Activated T-cell treated with anti-CD3 and anti-CD28 coated beads, Interleukin-2, amount 50 U/mL, for 72 hours (primary cell): ENCODE data around the gene UFD1. TPM values are rescaled to one million over a fixed set of nuclear protein-coding genes. Genes with fewer than 3 reads are reported as not detected.

Experiments
- ATAC-seq, 2 donors: fragments of 150-1000 bp; cut with Tn5 transposase; replicated peaks in 1 of 2; 2 replicates each; pipeline ENCODE4 v1.10.0; 2021; ENCODE audit warnings: moderate library complexity in 2 of 2, mild to moderate bottlenecking in 1 of 2
- DNase-seq, 2 donors: peaks; one replicate each; pipeline ENCODE4 v3.0.0; 2021 to 2022; ENCODE audit warnings: mixed read lengths in 1 of 2
- H3K27ac Mint-ChIP-seq: one replicate; pipeline ENCODE4 v1.8.0; 2022; ENCODE audit warnings: mild to moderate bottlenecking, moderate library complexity, mixed read lengths
- H3K27me3 Mint-ChIP-seq: one replicate; pipeline ENCODE4 v1.8.0; 2022; ENCODE audit warnings: low read depth, mixed read lengths
- H3K36me3 Mint-ChIP-seq, 2 donors: one replicate each; pipeline ENCODE4 v1.8.0; 2022; ENCODE audit warnings: mixed read lengths in 2 of 2, mild to moderate bottlenecking in 1 of 2; ENCODE audit not compliant: insufficient read depth in 2 of 2
- H3K4me1 Mint-ChIP-seq: one replicate; pipeline ENCODE4 v1.8.0; 2022; ENCODE audit warnings: low read depth, mixed read lengths
- H3K4me3 Mint-ChIP-seq, 2 donors: one replicate each; pipeline ENCODE4 v1.8.0; 2022; ENCODE audit warnings: mild to moderate bottlenecking in 2 of 2, mixed read lengths in 2 of 2, moderate library complexity in 2 of 2
- H3K9me3 Mint-ChIP-seq, 2 donors: one replicate each; pipeline ENCODE4 v1.8.0; 2022; ENCODE audit warnings: mixed read lengths in 2 of 2
- total RNA-seq, 2 donors: library from RNA; stranded (reverse); gene quantifications; one replicate each; pipeline ENCODE4 v1.2.3, GENCODE V29; 2022

Gene UFD1
- total RNA-seq, 2 donors from 2014 or later, result 68.3 to 78.6 TPM

DNA sequence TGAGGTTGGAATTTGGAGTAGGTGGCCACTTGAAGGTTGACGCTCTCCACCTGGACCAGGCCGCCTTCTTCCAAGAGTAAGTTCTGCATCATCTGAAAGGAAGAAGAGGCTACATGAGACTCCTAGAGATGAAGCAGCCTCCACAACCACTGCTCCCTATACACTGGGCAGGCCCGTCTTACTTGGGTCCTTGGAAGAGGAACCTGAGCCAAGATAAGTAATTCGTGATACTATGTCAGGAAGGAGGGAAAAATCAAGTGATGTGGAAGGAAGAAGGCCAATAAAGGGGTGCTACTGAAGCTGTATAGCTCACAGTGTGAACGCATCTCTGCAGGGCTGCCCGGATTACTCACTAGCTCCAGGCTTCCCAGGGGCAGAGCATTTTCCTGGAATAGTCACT lies 11.1 kb downstream of the UFD1 start:
- no peak for ATAC-seq
- H3K9me3 Mint-ChIP-seq, result no peaks in the 10 kb centered on the region
- no peak for DNase-seq
- no peaks in the 10 kb centered on the region for H3K27me3 Mint-ChIP-seq
- peaks cover 5 to 27% of the 10 kb centered on the region in 2 donors for H3K36me3 Mint-ChIP-seq
- H3K4me1 Mint-ChIP-seq, result no peaks in the 10 kb centered on the region
- no peak overlapping the region for H3K27ac Mint-ChIP-seq
- H3K4me3 Mint-ChIP-seq, result no peak overlapping the region

DNA sequence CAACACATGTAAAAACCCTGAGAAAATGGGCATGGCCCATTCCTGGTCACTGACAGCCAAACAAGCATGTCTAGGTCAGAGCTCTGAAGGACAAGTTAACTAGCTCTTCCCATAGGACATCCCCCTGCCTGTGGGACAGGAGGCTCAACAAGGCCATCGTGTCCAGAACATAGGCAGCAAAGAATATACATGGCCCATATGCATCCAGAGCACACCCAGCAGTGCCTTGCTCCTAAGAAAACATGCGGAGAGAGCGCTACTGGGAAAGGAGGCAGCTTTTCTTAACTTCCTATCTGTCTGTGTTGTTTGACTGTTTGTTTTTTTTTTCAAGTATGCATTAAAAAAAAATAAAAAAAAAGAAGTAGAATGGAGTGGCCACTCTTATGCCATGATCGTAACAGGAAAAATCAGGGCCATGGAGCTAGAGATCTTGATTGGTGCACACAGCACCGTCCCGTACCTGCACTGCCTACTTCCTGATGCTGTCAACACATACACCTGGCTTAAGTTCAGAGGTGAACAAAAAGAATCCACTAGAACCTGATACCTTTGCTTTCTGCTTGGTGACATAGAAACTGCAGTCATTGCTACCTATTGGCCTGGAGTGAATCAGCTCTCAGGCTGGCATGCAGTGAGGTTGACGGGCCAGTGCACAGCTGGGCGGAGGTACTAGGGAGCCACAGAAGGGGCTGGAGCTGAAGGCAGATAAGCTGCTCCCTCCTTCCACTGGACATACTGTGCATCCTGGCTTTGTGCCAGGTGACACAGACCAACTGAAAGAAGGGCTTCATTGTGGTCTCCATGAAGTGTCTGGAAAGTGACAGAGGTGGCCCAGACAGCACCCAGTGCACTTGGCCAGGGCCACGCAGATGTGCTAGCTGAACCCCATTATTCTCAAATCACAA lies 11.9 kb downstream of the UFD1 start:
- Mint-ChIP-seq H3K4me1 (no peaks in the 10 kb centered on the region), H3K27me3 (no peaks in the 10 kb centered on the region), H3K9me3 (no peaks in the 10 kb centered on the region), H3K27ac (no peak overlapping the region), H3K4me3 (no peak overlapping the region), H3K36me3 (peaks cover 5 to 26% of the 10 kb centered on the region in 2 donors)
- no peak for ATAC-seq
- no peak for DNase-seq

DNA sequence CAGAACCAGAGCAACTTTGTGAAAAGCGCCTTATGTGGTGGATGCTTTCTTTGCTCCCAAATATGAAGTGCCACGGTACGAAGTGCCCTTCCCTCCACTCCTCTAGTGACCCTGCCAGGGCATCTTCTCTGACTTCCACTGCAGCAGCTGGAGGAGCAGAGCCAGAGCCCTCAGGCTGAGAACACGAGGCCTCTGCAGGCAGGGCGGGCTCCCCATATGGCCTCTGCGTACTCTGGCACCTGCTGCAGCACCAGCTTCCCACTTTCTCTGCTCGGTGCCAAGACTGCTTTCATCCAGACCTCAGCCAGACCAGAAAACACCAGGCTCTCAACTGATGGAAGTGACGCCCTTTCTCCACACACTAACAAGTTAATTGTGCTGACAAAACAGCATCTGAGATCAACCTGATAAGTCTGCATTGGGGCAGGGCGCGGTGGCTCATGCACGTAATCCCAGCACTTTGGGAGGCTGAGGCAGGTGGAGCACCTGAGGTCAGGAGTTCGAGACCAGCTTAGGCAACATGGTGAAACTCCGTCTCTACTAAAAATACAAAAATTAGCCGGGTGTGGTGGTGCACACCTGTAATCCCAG lies 12.8 kb downstream of the UFD1 start:
- peaks cover 2 to 25% of the 10 kb centered on the region in 2 donors for H3K36me3 Mint-ChIP-seq

DNA sequence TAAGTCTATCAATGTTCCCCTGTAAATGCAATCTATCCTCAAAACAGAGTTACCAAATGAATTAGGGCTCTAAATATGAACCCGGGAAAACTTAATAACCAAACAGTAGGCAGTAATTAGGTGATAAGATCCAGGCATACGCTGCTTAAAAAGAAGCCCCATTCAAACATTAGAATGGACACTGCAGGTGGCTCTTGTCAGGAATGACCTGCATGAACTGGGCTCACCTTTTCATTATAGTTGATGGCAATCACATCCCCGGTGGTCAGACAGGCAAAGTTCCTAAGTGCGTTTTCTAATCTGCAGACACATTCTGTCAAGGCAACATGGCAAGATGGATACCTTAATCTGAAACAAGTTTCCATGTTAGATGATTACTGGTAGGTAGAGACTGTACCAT lies 14.0 kb downstream of the UFD1 start:
- H3K4me3 Mint-ChIP-seq, result no peak overlapping the region
- peaks cover 2 to 27% of the 10 kb centered on the region in 2 donors for H3K36me3 Mint-ChIP-seq
- H3K27ac Mint-ChIP-seq, result peak overlapping the region; percentile 26
- H3K27me3 Mint-ChIP-seq, result no peaks in the 10 kb centered on the region
- DNase-seq (no peak), ATAC-seq (no peak)
- no peaks in the 10 kb centered on the region for H3K9me3 Mint-ChIP-seq
- H3K4me1 Mint-ChIP-seq, result no peaks in the 10 kb centered on the region

More for the DNA sequence above, 12.8 kb downstream of the UFD1 start:
- no peak overlapping the region for H3K27ac Mint-ChIP-seq
- no peak overlapping the region for H3K4me3 Mint-ChIP-seq
- H3K4me1 Mint-ChIP-seq, result no peaks in the 10 kb centered on the region
- H3K27me3 Mint-ChIP-seq, result no peaks in the 10 kb centered on the region
- DNase-seq (no peak), ATAC-seq (no peak)
- H3K9me3 Mint-ChIP-seq, result no peaks in the 10 kb centered on the region

DNA sequence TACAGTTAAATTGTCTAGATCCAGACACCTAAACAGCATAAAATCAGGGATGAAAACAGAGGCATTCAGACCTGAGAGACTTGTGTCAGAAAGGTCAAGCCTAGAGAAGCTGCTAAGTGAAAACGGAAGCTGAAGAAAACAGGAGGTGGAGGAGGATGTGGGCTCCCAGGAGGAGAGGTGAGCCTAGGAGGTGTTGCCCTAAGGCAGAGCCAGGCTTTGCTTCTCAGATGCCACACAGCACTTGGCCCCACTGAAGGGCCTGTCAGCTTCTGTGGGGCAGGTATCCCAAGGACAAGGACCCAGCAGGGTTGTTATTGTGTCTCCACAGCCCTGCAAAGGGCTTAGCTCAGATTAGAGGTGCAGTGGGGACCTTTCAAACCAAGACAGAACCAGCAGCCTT lies 14.4 kb downstream of the UFD1 start:
- ATAC-seq, result no peak

DNA sequence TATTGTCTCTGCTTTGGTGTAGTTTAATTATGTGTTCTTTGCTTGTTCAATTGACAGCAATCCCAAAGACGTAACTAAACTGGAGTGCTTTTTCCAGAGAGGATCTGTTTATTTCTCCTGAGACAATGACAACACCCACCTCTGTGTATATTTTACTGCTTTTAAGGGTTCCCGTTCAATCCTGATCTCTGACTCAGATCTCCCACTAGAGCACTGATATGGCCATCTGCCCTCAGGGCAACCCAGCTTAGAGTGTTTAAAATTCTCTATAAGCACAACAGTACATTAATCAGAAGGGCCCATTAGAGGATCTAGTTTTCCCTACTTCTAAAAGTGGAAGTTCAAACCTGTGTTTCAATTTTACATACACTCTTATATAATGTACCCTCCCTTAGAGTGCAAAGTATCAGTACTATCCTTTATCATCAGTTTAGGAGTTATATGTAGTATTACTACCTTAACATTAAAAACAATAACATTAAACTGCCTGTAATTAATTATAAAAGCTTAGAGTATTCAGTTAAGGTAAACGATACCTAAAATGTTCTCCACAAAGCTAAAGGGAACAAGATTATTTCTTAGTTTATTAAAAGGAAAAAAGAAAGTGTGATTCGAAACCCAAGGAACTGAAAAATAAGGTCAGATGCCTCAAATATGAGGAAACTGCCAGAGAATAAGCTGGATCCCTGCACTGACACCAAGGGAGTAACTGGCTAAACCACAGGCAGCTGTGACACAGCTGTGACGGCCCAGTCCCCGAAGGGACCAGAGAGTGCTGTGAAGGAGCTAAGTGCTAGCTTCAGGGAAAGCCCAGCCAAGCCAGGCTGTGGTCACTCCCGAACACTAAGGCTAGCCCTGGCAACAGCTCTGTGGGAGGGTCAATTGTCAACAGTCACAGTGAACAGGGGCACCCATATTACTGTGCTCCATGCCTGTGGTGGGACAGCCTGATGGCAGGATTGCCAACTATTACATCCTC lies 15.2 kb downstream of the UFD1 start:
- H3K4me1 Mint-ChIP-seq, result no peaks in the 10 kb centered on the region
- no peaks in the 10 kb centered on the region for H3K27me3 Mint-ChIP-seq
- no peaks in the 10 kb centered on the region for H3K9me3 Mint-ChIP-seq
- peaks cover 2 to 24% of the 10 kb centered on the region in 2 donors for H3K36me3 Mint-ChIP-seq
- H3K27ac Mint-ChIP-seq, result peak overlapping the region; percentile 70
- DNase-seq (no peak), ATAC-seq (no peak)
- no peak overlapping the region for H3K4me3 Mint-ChIP-seq

More for the DNA sequence above, 14.4 kb downstream of the UFD1 start:
- Mint-ChIP-seq H3K4me1 (no peaks in the 10 kb centered on the region), H3K9me3 (no peaks in the 10 kb centered on the region), H3K27me3 (no peaks in the 10 kb centered on the region), H3K4me3 (no peak overlapping the region), H3K27ac (peak overlapping the region; percentile 58), H3K36me3 (peaks cover 2 to 24% of the 10 kb centered on the region in 2 donors)
- no peak for DNase-seq

DNA sequence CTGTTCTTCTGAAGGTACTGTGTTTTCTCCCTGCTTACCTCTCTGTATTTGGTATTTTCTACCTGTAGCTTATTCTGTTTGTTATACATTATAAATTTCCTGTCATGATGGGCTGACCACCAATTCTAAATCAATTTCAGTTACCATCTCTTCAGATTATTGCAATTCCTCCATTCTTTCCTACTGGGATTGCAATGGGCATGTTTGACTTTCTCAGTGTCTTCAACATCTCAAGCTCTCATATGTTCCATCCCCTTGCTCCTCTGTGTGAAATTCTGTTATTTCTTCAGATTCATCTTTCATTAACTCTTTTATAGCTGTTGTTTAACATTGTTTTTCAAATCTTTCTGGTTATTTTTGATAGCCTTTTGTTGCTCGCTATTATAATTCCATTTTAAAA lies 16.0 kb downstream of the UFD1 start:
- ATAC-seq (no peak), DNase-seq (no peak)
- Mint-ChIP-seq H3K27ac (peak overlapping the region; percentile 61), H3K9me3 (no peaks in the 10 kb centered on the region), H3K27me3 (no peaks in the 10 kb centered on the region), H3K36me3 (peaks cover 0 to 24% of the 10 kb centered on the region in 2 donors), H3K4me1 (no peaks in the 10 kb centered on the region), H3K4me3 (no peak overlapping the region)

DNA sequence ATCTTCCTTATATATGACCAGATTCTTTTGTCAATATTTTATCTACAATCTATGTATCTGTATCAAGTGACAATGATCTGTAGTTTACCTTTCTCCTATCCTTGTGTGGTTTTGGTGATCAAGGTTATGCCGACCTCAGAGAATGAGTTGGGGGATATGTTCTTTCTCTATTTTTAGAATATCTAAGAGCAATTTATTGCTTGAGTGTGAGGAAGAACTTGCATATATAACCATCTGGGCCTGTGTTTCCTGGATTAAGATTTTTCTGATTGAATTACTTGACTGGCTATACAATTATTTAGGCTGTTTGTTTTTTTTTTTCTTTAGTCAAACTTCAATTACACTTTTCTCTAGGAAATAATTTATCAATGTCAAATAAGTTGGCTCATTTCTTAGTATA lies 17.5 kb downstream of the UFD1 start:
- ATAC-seq, result no peak
- peaks cover 0 to 19% of the 10 kb centered on the region in 2 donors for H3K36me3 Mint-ChIP-seq

DNA sequence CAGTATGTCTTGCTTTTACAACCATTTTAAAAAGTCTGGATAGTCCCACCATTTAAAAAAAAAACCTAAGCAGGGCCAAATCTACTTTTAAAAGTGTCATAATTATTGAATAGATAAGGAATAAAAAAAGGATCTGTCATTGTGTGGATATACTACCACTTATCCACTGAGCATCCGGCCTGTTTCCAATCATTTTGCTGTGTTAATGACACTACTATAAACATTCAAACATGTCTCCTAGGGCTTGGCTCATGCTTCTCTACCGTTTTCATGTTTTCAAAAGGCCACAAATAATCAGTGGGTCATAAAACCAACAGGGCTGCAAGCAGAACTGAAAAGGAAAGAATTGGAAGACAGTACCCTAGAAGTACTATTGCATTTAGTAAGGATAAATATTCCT lies 19.0 kb downstream of the UFD1 start:
- Mint-ChIP-seq H3K27ac (no peak overlapping the region), H3K36me3 (peaks cover 2 to 13% of the 10 kb centered on the region in 2 donors), H3K4me3 (no peak overlapping the region), H3K27me3 (no peaks in the 10 kb centered on the region), H3K9me3 (no peaks in the 10 kb centered on the region), H3K4me1 (no peaks in the 10 kb centered on the region)
- ATAC-seq, result no peak
- no peak for DNase-seq

More for the DNA sequence above, 17.5 kb downstream of the UFD1 start:
- Mint-ChIP-seq H3K4me1 (no peaks in the 10 kb centered on the region), H3K27me3 (no peaks in the 10 kb centered on the region), H3K27ac (peak overlapping the region; percentile 42), H3K9me3 (no peaks in the 10 kb centered on the region), H3K4me3 (no peak overlapping the region)
- DNase-seq, result no peak

DNA sequence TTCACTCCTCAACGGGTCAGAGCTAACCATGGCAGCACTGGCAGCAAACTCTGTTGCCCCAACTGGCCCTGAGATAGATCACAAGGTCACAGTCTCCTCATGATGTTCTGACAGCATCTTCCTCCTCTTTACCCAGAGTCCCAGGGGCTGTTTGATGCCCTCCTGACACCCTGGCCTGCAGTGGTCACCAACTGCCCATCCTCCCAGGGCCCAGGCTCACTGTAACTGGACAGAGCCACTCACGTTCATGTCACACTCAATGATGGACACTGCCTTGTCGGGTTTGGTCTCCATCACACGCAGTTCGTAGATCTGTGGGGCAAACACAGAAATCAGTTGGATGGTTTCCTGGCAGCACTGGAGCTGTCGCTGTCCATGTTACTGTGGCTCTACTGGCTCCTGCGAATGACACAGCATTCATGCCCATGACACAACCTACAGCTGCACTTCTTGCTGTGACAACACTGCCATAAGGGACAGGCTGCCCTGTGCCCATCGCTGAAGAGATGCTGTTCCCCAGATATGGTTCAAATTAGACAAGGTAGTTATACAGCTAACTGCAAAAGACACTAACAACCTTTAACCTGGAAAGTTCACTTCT lies 21.1 kb downstream of the UFD1 start:
- Mint-ChIP-seq H3K36me3 (peaks cover 5 to 14% of the 10 kb centered on the region in 2 donors), H3K27ac (no peak overlapping the region), H3K27me3 (no peaks in the 10 kb centered on the region), H3K4me1 (peaks cover 4% of the 10 kb centered on the region), H3K9me3 (no peaks in the 10 kb centered on the region), H3K4me3 (no peak overlapping the region)
- DNase-seq, result no peak
- ATAC-seq, result no peak

DNA sequence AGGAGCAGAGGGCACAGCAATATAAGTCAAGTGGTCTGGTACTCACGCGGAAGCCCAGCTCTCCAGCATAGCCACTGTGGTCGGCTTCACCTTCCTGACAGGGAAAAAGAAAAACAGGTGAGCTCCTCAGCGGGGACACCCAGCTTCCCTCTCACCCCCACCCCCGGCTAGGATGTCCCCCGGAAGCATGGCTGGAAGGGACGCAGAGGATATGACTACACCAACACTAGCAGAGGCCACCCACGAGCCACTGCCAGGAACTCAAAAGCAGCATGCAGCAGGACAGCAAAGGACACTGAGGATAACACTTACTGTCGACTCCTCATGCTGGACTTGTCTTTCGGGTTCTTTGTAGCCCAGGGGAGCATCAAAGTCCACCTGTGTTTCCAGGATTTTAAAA lies 22.5 kb downstream of the UFD1 start:
- Mint-ChIP-seq H3K27me3 (no peaks in the 10 kb centered on the region), H3K27ac (no peak overlapping the region), H3K9me3 (no peaks in the 10 kb centered on the region), H3K36me3 (peaks cover 5 to 18% of the 10 kb centered on the region in 2 donors), H3K4me3 (no peak overlapping the region), H3K4me1 (peaks cover 8% of the 10 kb centered on the region)
- ATAC-seq, result no peak
- no peak for DNase-seq

DNA sequence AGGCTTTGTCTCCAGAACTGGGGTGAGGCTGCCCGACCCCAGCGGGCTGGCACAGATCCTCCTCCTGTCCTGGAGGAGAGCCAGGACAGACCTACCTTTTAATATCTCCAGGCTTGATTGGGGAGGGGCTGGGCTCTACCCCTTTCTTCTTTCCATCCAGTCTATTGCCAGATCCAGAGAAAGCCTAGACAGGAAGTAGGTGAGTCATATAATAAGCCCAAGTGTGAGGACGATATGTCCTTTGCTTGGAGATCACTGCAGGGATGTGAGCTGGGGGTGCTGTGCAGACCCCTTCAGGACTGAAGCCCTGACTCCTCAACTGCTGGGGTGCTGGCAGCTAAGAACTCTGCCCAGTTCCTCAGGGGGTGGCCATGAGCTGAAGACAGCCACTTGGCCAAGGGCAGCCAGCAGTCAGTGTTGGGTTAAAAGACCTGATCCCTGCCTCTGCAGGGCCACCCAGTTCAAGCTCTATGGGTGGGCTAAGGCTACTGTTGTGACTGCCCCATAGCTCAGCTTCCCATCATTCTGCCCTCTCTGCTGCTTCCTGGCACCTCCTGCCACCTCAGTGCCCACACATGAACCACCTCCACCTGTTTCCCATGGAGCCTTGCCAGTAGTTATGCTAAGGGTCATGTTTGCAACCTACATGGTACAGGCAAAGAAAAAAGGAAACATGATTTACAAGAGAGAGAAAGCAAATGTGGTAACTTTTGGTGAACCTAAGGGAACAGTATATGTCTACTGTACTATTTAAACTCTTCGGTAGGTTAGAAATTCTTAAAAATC lies 23.2 kb downstream of the UFD1 start:
- Mint-ChIP-seq H3K4me1 (peaks cover 9% of the 10 kb centered on the region), H3K9me3 (no peaks in the 10 kb centered on the region), H3K27ac (peak overlapping the region; percentile 3), H3K36me3 (peaks cover 5 to 16% of the 10 kb centered on the region in 2 donors), H3K27me3 (no peaks in the 10 kb centered on the region), H3K4me3 (no peak overlapping the region)
- no peak for DNase-seq
- no peak for ATAC-seq
